AG04449 (cell line): Measurements from ENCODE around the gene RHOB.

Experiments
- CTCF ChIA-PET: fragments of 350-600 bp; formaldehyde crosslinking; extraction: SDS; loops from one replicate; lab custom pipeline; 2021; ENCODE audit warnings: antibody characterized with exemption; lab: Yijun Ruan, JAX
- POLR2A ChIA-PET: fragments of 400-600, 350-600 bp; formaldehyde crosslinking; extraction: SDS; loops from one replicate; lab custom pipeline; 2020; ENCODE audit warnings: antibody characterized with exemption, inconsistent platforms; lab: Yijun Ruan, JAX
- DNase-seq: peaks from one replicate; pipeline ENCODE4 v3.0.0-alpha.2; 2010; ENCODE audit warnings: low read depth, low spot score
- H3K4me3 ChIP-seq: 2 replicates; pipeline ENCODE4 v1.5.1; 2011; ENCODE audit warnings: low read depth, mild to moderate bottlenecking, control low read depth, low read length
- CTCF ChIP-seq: IDR thresholded peaks from one replicate; pipeline ENCODE4 v1.5.1; 2011; ENCODE audit warnings: mild to moderate bottlenecking, moderate library complexity, low read length, control low read depth, inconsistent platforms; ENCODE audit not compliant: insufficient read depth; ENCODE audit errors: missing control alignments

RHOB gene

GRCh38 chr2:20471148-20471547 lies 24.3 kb downstream of the RHOB start:
- POLR2A ChIA-PET = no interaction called here
- TF ChIP-seq CTCF = no peak
- H3K4me3 ChIP-seq = no peak overlapping the region
- no peak for DNase-seq
- CTCF ChIA-PET = no interaction called here

GRCh38 chr2:20471902-20472559 lies 25.2 kb downstream of the RHOB start:
- H3K4me3 ChIP-seq = no peak overlapping the region
- ChIA-PET CTCF (no interaction called here), POLR2A (interaction anchor here (1.1 kb wide), 1 partner anchor 25 kb away, joined by 4 read pairs; the partner anchor contains the start of gene RHOB)
- no peak for DNase-seq
- TF ChIP-seq CTCF = no peak

GRCh38 chr2:20472569-20472968 lies 25.7 kb downstream of the RHOB start:
- TF ChIP-seq CTCF = no peak
- H3K4me3 ChIP-seq = no peak overlapping the region
- no peak for DNase-seq
- ChIA-PET CTCF (no interaction called here), POLR2A (interaction anchor here (1.1 kb wide), 1 partner anchor 26 kb away, joined by 4 read pairs; the partner anchor contains the start of gene RHOB)

GRCh38 chr2:20473128-20473527 lies 26.3 kb downstream of the RHOB start:
- ChIA-PET CTCF (no interaction called here), POLR2A (interaction anchor here (1.1 to 1.5 kb wide), 2 partner anchors 26 kb away, joined by 4 to 5 read pairs; partner anchors contain the start of gene RHOB)
- TF ChIP-seq CTCF = no peak
- no peak overlapping the region for H3K4me3 ChIP-seq
- DNase-seq = no peak

GRCh38 chr2:20474757-20475566 lies 28.1 kb downstream of the RHOB start:
- DNase-seq = no peak
- CTCF ChIA-PET = interaction anchor here (0.9 kb wide), 1 partner anchor 22 kb away, joined by 3 read pairs; no protein-coding TSS in a partner anchor
- POLR2A ChIA-PET = interaction anchor here (1.2 to 1.5 kb wide), 2 partner anchors 25 to 28 kb away, joined by 3 to 5 read pairs; partner anchors contain the start of gene RHOB
- TF ChIP-seq CTCF = no peak
- no peak overlapping the region for H3K4me3 ChIP-seq

GRCh38 chr2:20475567-20475952 lies 28.7 kb downstream of the RHOB start:
- no peak for TF ChIP-seq CTCF
- DNase-seq = no peak
- ChIA-PET POLR2A (no interaction called here), CTCF (interaction anchor here (0.9 kb wide), 1 partner anchor 23 kb away, joined by 3 read pairs; no protein-coding TSS in a partner anchor)
- no peak overlapping the region for H3K4me3 ChIP-seq
